ENCODE measurements around the gene DTX1.

DNA sequence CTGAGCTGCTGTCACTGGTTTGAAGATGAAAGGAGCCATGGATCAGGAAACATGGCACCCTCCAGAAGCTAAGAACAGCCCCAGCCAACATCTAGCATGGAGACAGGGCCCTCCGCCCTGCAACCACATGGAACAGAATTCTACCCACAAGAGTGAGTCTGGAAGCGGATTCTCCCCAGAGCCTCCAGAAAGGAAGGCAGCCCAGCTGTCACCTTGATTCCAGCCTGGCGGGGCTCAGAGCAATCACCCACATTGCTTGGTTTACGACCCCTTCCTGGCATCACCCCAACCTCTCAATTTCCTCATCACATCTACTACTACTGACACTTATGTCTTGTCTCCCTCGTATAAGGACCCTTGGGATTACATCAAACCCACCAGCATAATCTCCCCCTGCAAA lies 39.7 kb upstream of the DTX1 start:
- TF ChIP-seq, protein P1, sequence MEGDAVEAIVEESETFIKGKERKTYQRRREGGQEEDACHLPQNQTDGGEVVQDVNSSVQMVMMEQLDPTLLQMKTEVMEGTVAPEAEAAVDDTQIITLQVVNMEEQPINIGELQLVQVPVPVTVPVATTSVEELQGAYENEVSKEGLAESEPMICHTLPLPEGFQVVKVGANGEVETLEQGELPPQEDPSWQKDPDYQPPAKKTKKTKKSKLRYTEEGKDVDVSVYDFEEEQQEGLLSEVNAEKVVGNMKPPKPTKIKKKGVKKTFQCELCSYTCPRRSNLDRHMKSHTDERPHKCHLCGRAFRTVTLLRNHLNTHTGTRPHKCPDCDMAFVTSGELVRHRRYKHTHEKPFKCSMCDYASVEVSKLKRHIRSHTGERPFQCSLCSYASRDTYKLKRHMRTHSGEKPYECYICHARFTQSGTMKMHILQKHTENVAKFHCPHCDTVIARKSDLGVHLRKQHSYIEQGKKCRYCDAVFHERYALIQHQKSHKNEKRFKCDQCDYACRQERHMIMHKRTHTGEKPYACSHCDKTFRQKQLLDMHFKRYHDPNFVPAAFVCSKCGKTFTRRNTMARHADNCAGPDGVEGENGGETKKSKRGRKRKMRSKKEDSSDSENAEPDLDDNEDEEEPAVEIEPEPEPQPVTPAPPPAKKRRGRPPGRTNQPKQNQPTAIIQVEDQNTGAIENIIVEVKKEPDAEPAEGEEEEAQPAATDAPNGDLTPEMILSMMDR (IDR thresholded peaks at IDR 0.05; ENCODE audit: extremely low read depth in 1 of 2, insufficient read depth in 1 of 2, low read depth in 1 of 2, low read length in 2 of 2): no peak
- TF ChIP-seq POLR2A (IDR thresholded peaks at IDR 0.05; ENCODE audit: low read depth, low read length) (no peak), POLR2AphosphoS5 (IDR thresholded peaks at IDR 0.05; ENCODE audit: insufficient read depth, low read depth, low read length) (no peak), EZH2 (IDR thresholded peaks at IDR 0.05; ENCODE audit: borderline replicate concordance, low read depth, low read length, severe bottlenecking) (no peak), FOS (IDR thresholded peaks at IDR 0.05; ENCODE audit: borderline replicate concordance, insufficient read depth, low read length) (no peak)
- TF ChIP-seq, protein P2, sequence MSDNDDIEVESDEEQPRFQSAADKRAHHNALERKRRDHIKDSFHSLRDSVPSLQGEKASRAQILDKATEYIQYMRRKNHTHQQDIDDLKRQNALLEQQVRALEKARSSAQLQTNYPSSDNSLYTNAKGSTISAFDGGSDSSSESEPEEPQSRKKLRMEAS (IDR thresholded peaks at IDR 0.05; ENCODE audit: insufficient read depth, insufficient read length): no peak
